BLaER1 (cell line): ENCODE measurements around the gene CCT8L2.
"Not testable (repeated sequence)": the region's sequence is repeated elsewhere in the genome, so short reads cannot be mapped to it uniquely, and the experiment has no call there.

ENCODE experiments used
- H3K27ac ChIP-seq: shearing (Covaris generic); formaldehyde crosslinking; 2 replicates; pipeline ENCODE4 v1.8.1; 2022
- H3K27me3 ChIP-seq: shearing (Covaris generic); formaldehyde crosslinking; 2 replicates; pipeline ENCODE4 v1.8.1; 2022
- H3K36me3 ChIP-seq: shearing (Covaris generic); formaldehyde crosslinking; 2 replicates; pipeline ENCODE4 v1.8.1; 2022
- H3K4me1 ChIP-seq: shearing (Covaris generic); formaldehyde crosslinking; 2 replicates; pipeline ENCODE4 v1.8.1; 2022
- H3K4me2 ChIP-seq: shearing (Covaris generic); formaldehyde crosslinking; 2 replicates; pipeline ENCODE4 v1.8.1; 2022
- H3K4me3 ChIP-seq: shearing (Covaris generic); formaldehyde crosslinking; 2 replicates; pipeline ENCODE4 v1.8.1; 2022
- H3K9ac ChIP-seq: shearing (Covaris generic); formaldehyde crosslinking; 2 replicates; pipeline ENCODE4 v1.8.1; 2022
- H3K9me3 ChIP-seq: shearing (Covaris generic); formaldehyde crosslinking; 2 replicates; pipeline ENCODE4 v1.8.1; 2022
- H4K20me1 ChIP-seq: shearing (Covaris generic); formaldehyde crosslinking; 2 replicates; pipeline ENCODE4 v1.8.1; 2022
- Cebpa-rat ChIP-seq: shearing (Covaris generic); IDR thresholded peaks from 2 replicates; pipeline ENCODE4 v1.8.1; 2022

The CCT8L2 gene, protein sequence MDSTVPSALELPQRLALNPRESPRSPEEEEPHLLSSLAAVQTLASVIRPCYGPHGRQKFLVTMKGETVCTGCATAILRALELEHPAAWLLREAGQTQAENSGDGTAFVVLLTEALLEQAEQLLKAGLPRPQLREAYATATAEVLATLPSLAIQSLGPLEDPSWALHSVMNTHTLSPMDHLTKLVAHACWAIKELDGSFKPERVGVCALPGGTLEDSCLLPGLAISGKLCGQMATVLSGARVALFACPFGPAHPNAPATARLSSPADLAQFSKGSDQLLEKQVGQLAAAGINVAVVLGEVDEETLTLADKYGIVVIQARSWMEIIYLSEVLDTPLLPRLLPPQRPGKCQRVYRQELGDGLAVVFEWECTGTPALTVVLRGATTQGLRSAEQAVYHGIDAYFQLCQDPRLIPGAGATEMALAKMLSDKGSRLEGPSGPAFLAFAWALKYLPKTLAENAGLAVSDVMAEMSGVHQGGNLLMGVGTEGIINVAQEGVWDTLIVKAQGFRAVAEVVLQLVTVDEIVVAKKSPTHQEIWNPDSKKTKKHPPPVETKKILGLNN

DNA sequence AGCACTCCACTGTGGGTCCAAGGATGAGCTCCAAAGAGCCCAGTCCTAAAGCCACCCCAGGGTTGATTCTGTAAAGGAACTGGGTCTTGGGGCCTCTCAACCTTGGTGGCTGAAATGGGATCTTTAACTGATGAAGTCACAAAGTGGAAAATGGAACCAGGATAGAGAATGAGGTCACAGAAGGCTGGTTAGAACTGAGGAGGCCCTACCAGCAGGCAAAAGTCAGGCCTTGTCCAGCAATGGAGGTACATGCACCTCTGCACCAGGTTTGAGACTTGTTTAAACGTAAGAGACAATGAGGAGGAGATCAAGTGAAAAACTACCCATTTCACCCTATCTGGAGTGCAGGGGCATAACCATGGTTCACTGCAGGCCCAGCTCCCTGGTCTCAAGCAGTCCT lies at the start of gene CCT8L2:
Gene CCT8L2, minus strand, starts transcription at position 101 of the 400 bp plus-strand sequence. CDS start 260 bp downstream, outside the sequence.
- H3K36me3 ChIP-seq, H3K4me2 ChIP-seq, H3K9me3 ChIP-seq, H3K27me3 ChIP-seq, H3K4me3 ChIP-seq, H4K20me1 ChIP-seq, H3K27ac ChIP-seq, H3K4me1 ChIP-seq, H3K9ac ChIP-seq: not testable (repeated sequence)

DNA sequence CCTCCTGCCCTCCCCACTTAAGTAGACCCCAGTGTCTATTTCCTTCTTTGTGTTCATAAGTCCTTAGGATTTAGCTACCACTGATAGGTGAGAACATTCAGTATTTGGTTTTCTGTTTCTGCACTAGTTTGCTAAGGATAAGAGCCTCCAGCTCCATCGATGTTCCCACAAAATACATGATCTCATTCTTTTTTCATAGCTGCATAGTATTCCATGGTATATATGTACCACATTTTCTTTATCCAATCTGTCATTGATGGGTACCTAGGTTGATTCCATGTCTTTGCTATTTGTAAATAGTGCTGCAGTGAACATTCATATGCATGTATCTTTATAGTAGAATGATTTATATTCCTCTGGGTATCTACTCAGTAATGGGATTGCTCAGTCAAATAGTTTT lies 42.8 kb upstream of the CCT8L2 start:
- not testable (repeated sequence) for H3K4me3 ChIP-seq, H3K27ac ChIP-seq, H3K36me3 ChIP-seq, H3K9ac ChIP-seq, H3K4me1 ChIP-seq, H3K27me3 ChIP-seq, H4K20me1 ChIP-seq, H3K9me3 ChIP-seq, H3K4me2 ChIP-seq

DNA sequence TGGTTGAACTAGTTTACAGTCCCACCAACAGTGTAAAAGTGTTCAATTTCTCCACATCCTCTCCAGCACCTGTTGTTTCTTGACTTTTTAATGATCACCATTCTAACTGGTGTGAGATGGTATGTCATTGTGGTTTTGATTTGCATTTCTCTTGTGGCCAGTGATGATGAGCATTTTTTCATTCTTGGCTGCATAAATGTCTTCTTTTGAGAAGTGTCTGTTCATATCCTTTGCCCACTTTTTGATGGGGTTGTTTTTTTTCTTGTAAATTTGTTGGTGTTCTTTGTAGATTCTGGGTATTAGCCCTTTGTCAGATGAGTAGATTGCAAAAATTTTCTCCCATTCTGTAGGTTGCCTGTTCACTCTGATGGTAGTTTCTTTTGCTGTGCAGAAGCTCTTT lies 41.5 kb upstream of the CCT8L2 start:
- not testable (repeated sequence) for H3K9me3 ChIP-seq, H3K4me3 ChIP-seq, H3K4me1 ChIP-seq, H3K9ac ChIP-seq, H3K27ac ChIP-seq, H3K36me3 ChIP-seq, H4K20me1 ChIP-seq, H3K4me2 ChIP-seq, H3K27me3 ChIP-seq

DNA sequence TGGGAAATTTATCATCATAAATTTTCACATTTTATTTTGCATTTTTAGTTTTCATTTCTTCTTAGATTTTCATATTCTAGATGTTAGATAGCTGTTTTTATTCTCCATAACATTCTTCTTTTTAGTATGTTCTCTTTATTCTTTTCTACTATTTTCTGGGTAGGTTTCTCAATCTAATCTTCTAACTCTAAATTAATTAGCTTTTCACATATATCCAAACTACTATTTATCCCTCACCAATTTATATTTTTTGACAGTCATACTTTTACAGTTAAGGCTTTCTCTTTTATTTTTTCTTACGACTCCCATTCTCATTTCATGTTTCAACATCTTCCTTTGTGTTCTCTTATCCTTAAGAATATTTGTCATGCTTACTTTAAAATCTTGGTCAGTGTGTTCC lies 35.9 kb upstream of the CCT8L2 start:
- not testable (repeated sequence) for H3K27me3 ChIP-seq, H3K4me2 ChIP-seq, H3K36me3 ChIP-seq, H3K4me1 ChIP-seq, H3K4me3 ChIP-seq, H3K9ac ChIP-seq, H4K20me1 ChIP-seq, H3K9me3 ChIP-seq, H3K27ac ChIP-seq

DNA sequence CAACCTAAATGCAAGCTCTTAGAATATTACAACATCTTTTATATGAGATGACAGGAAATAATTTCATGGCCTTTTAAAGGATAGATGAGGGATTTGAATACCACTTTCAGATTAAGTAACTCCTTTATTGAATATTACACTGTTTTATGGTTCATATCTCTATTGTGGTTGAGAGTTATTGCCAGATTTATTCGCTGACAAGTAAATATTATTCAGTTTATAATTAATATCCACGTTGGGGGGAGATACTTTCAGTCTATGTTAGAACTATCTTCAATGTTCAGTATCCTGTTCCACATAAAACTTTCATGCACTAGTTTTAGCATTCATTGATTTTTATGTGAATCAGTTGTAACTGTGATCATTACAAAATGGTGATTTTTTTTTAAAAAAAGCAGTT lies 32.4 kb upstream of the CCT8L2 start:
- H4K20me1 ChIP-seq, H3K9me3 ChIP-seq, H3K27me3 ChIP-seq, H3K4me3 ChIP-seq, H3K27ac ChIP-seq, H3K9ac ChIP-seq, H3K36me3 ChIP-seq, H3K4me2 ChIP-seq, H3K4me1 ChIP-seq: not testable (repeated sequence)

DNA sequence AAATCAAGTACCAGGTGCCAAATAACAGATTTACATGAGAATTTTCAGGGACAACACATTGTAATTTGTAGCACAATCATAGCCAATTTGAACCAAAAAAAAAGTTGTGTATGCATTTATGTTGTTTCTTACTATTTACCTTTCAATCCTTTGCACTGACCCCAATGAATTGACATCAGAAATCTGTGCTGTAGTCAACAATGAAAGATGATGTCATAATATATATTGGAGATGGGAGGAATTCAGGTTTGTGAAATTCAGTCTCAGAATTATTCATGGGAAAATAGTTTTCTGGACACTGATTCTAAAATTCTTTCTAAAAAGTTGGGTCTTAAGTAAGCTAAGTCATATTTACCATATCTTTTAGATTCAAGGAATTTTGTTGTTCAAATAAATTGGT lies 31.0 kb upstream of the CCT8L2 start:
- H3K27ac ChIP-seq, H3K4me2 ChIP-seq, H3K4me1 ChIP-seq, H4K20me1 ChIP-seq, H3K27me3 ChIP-seq, H3K36me3 ChIP-seq, H3K9ac ChIP-seq, H3K9me3 ChIP-seq, H3K4me3 ChIP-seq: not testable (repeated sequence)

DNA sequence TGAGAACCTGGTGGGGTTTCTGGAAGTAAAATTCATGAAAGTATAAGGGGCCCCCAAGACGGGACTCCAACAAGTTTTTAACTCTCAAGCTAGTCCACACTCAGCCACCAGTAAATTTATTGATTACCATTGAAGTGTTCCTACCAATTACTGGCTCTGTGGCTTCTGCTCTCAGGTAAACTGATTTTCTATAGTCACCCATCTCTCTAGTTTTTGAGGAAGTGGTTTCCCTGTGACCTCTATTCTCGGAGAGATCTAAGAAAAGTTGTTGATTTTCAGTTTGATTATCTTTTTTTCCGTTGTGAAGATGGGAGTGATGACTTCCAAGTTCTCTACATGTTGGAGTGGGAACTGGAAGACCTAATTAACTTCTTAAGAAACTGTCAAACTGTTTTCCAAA lies 24.9 kb upstream of the CCT8L2 start:
- not testable (repeated sequence) for H3K9me3 ChIP-seq, H4K20me1 ChIP-seq, H3K9ac ChIP-seq, H3K4me2 ChIP-seq, H3K27me3 ChIP-seq, H3K4me3 ChIP-seq, H3K4me1 ChIP-seq, H3K27ac ChIP-seq
- H3K36me3 ChIP-seq = peaks cover 18% of the 10 kb centered on the region; the same call in 1 of the 2 replicates

DNA sequence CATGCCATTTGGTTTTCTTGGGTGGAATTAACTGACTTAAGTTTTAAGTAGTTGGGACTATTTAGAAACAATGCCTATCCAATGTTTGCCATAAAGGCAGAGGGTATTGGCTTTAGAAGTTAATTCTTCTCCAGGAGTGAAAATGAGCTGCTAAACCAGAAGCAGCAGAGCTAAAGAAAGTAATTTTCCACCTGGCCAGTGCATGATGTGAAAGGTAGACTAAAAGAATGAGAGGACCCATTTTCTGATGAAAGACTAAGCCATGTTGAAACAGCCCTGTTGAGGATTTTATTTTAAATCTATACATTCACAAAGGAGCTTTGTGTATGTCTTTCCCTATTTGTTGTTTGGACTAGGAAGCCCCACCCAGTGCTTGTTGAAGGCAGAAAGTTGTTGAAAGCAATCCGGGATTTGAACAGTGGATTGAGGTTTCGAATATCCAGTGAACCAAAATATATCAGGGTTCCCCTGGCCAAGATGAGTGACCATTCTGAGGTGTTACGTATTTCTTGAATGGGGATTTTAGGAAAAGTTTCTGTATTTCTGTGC lies 23.9 kb upstream of the CCT8L2 start:
- not testable (repeated sequence) for H3K27ac ChIP-seq, H3K4me1 ChIP-seq, H4K20me1 ChIP-seq, H3K9ac ChIP-seq, H3K27me3 ChIP-seq, H3K4me2 ChIP-seq, H3K9me3 ChIP-seq, H3K4me3 ChIP-seq
- peaks cover 21% of the 10 kb centered on the region; the same call in 1 of the 2 replicates for H3K36me3 ChIP-seq

DNA sequence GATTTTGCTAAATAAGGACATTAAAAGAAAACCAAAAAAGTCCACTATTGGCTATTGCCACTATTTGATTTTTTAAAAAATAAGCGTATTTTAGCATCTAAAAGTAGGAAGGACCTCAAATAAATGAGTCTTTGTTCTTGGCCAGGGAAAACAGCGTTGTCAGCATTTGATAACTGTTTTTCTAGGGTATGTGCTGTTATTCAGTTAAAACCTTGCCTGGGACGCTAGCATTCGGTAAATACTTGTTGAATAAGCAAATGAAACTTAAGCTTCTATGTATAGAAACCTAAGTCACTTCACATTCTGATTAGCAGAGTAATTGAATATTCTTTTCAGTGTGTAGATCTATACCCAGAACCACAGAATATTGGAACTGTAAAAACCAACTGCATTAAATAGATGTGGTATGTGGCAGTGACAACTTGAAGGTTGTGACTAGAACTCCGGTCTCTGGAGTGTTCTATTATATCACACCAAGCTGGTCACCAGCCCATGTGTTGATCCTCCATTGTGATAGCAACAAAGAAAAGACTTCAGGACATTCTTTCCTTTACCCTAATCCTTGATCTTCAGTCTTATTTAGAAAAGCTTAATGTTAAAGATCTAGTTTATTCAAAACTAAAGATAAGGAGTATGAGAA lies 23.1 kb upstream of the CCT8L2 start:
- H3K9ac ChIP-seq, H3K27ac ChIP-seq, H3K4me2 ChIP-seq, H3K4me1 ChIP-seq, H3K27me3 ChIP-seq, H3K9me3 ChIP-seq, H4K20me1 ChIP-seq, H3K4me3 ChIP-seq: not testable (repeated sequence)
- peaks cover 21% of the 10 kb centered on the region; the same call in 1 of the 2 replicates for H3K36me3 ChIP-seq

DNA sequence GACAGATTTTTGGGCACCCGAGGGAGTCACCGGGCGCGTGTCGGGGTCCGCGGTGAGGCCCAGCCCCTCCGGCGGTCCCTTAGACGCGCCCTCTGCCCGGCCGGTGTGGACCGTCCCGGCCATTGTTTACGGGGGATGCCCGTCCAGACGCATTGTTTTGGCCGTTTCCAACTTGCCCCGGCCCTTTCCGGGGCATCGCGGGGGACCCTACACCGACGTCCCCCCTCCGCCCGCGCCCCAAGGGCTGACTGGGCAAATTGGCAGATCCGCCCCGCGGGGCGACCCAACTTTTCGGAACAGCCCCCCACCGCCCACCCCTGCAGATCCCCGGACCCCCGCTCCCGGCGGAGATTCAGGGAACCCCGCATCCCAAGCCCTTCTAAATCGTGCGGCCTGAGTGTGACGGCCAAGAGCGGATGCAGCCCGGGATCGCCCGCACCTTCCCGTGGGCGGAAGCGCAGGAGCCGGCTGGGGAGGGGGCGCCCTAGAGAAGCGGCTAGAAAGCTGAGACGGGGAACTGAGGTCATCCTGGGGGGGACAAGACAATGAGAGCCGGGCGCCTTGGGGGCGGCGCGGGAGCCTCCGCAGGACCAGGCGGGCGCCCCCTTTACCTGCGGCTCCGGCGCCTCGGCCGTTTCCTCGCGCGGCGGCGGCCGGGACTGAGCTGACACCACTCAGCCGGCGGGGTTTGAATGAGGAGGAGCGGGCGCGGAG lies 17.1 kb upstream of the CCT8L2 start:
- H3K9me3 ChIP-seq = peaks cover 26% of the 10 kb centered on the region
- H3K27me3 ChIP-seq = 0 out of 2 replicates have a peak, but pooled peaks cover under 1% of the 10 kb centered on the region
- peaks cover 4% of the 10 kb centered on the region; the same call in 1 of the 2 replicates for H4K20me1 ChIP-seq
- no peak overlapping the region for H3K4me3 ChIP-seq
- H3K9ac ChIP-seq = no peak overlapping the region
- no peak overlapping the region for H3K27ac ChIP-seq
- H3K4me2 ChIP-seq = no peak overlapping the region
- peaks cover 26% of the 10 kb centered on the region; the same call in 1 of the 2 replicates for H3K36me3 ChIP-seq
- peaks cover 2% of the 10 kb centered on the region; the same call in 1 of the 2 replicates for H3K4me1 ChIP-seq
- TF ChIP-seq Cebpa-rat = no peak
